Karpas-422 (cell line): ENCODE measurements around the gene SPECC1. TPM values are rescaled to one million over a fixed set of nuclear protein-coding genes. Genes with fewer than 3 reads are reported as not detected.
"Not testable (repeated sequence)": the region's sequence is repeated elsewhere in the genome, so short reads cannot be mapped to it uniquely, and the experiment has no call there.

ENCODE experiments used
- DNase-seq: peaks from one replicate; pipeline ENCODE4 v3.0.0-alpha.2; 2015
- H2AFZ ChIP-seq: fragments of 200-600 bp; sonication (generic); 2 replicates; pipeline ENCODE4 v1.6.1; 2014; ENCODE audit warnings: antibody characterized with exemption, low read length, mixed read lengths
- H3K27ac ChIP-seq: fragments of 200-600 bp; sonication (generic); 2 replicates; pipeline ENCODE4 v1.5.1; 2014; ENCODE audit warnings: mild to moderate bottlenecking, low read length, moderate library complexity
- H3K27me3 ChIP-seq: fragments of 200-600 bp; sonication (generic); 2 replicates; pipeline ENCODE4 v1.6.1; 2014; ENCODE audit warnings: low read length, mixed read lengths
- H3K36me3 ChIP-seq: fragments of 200-600 bp; sonication (generic); 2 replicates; pipeline ENCODE4 v1.6.1; 2014; ENCODE audit warnings: low read length, mixed read lengths; ENCODE audit not compliant: insufficient read depth
- H3K4me1 ChIP-seq: fragments of 200-600 bp; sonication (generic); 2 replicates; pipeline ENCODE4 v1.6.1; 2014; ENCODE audit warnings: mild to moderate bottlenecking, low read length, mixed read lengths
- H3K4me2 ChIP-seq: fragments of 200-600 bp; sonication (generic); 2 replicates; pipeline ENCODE4 v1.6.1; 2014; ENCODE audit warnings: low read length, low read depth, mild to moderate bottlenecking; ENCODE audit not compliant: poor library complexity, severe bottlenecking
- H3K4me3 ChIP-seq: fragments of 200-600 bp; sonication (generic); 2 replicates; pipeline ENCODE4 v1.5.1; 2014; ENCODE audit warnings: mild to moderate bottlenecking, antibody characterized with exemption, low read length, mixed read lengths
- H3K79me2 ChIP-seq: fragments of 200-600 bp; sonication (generic); 2 replicates; pipeline ENCODE4 v1.6.1; 2014; ENCODE audit warnings: mild to moderate bottlenecking, low read length, mixed read lengths
- H3K9ac ChIP-seq: fragments of 200-600 bp; sonication (generic); 2 replicates; pipeline ENCODE4 v1.6.0; 2014; ENCODE audit warnings: low read length
- H3K9me2 ChIP-seq: fragments of 200-600 bp; sonication (generic), shearing (Covaris generic); replicated peaks from 2 replicates; pipeline ENCODE4 v1.6.0; 2014; ENCODE audit warnings: mild to moderate bottlenecking, low read length, moderate library complexity; ENCODE audit not compliant: insufficient read depth
- H3K9me3 ChIP-seq: fragments of 300-700, 200-600 bp; sonication (generic); 2 replicates; pipeline ENCODE4 v1.6.1; 2014; ENCODE audit warnings: low read length, mixed read lengths
- H4K20me1 ChIP-seq: fragments of 200-600 bp; sonication (generic); 2 replicates; pipeline ENCODE4 v1.6.1; 2014; ENCODE audit warnings: mild to moderate bottlenecking, antibody characterized with exemption, low read length, low read depth; ENCODE audit not compliant: insufficient read depth
- total RNA-seq: library from RNA; depleted of rRNA; stranded (reverse); fragments of >200 nt; shearing (Covaris generic); gene quantifications from 2 replicates; pipeline ENCODE4 v1.2.3, GENCODE V29; 2014; ENCODE audit warnings: low replicate concordance

SPECC1 gene
- total RNA-seq, 1 experiment from 2014 or later, result not detected

GRCh38 chr17:20187049-20187448 is 177.9 kb downstream of the SPECC1 start:
- no peaks in the 10 kb centered on the region for H4K20me1 ChIP-seq
- H3K36me3 ChIP-seq, result no peaks in the 10 kb centered on the region
- H3K9ac ChIP-seq, result no peak overlapping the region
- H3K27ac ChIP-seq, result no peak overlapping the region
- no peak overlapping the region for H3K4me2 ChIP-seq
- no peaks in the 10 kb centered on the region for H3K79me2 ChIP-seq
- no peaks in the 10 kb centered on the region for H3K27me3 ChIP-seq
- no peaks in the 10 kb centered on the region for H3K9me3 ChIP-seq
- no peak for DNase-seq
- no peaks in the 10 kb centered on the region for H3K4me1 ChIP-seq
- no peak overlapping the region for H3K4me3 ChIP-seq
- no peaks in the 10 kb centered on the region for H3K9me2 ChIP-seq
- no peak overlapping the region for H2AFZ ChIP-seq

DNA sequence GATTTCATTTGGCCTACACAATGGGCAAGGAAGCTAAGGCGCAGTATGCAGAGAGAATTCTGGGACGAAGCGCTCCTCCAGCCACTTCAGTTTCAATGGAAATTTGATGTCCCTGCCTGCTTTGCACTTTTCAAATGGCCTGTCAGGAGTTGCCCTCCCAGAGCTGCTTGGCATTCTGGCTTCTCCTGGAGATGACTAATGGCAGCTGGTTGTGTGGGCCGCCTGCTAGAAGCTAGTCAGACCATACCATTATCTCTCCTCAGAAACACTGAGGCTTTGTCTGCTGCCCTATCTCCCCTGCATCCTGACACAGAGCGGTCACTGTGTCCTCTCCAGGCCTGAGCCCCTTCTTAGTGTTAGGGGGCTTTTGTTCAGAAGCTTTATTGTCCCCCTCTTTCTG is 180.1 kb downstream of the SPECC1 start:
- no peak for DNase-seq
- Histone ChIP-seq H3K4me2 (no peak overlapping the region), H3K4me1 (no peaks in the 10 kb centered on the region), H3K27me3 (no peaks in the 10 kb centered on the region), H3K9ac (no peak overlapping the region), H2AFZ (no peak overlapping the region), H3K9me2 (no peaks in the 10 kb centered on the region), H3K9me3 (no peaks in the 10 kb centered on the region), H3K4me3 (no peak overlapping the region), H3K79me2 (no peaks in the 10 kb centered on the region), H3K36me3 (no peaks in the 10 kb centered on the region), H3K27ac (no peak overlapping the region), H4K20me1 (no peaks in the 10 kb centered on the region)

GRCh38 chr17:20189979-20190378 is 180.8 kb downstream of the SPECC1 start:
- Histone ChIP-seq H4K20me1 (no peaks in the 10 kb centered on the region), H3K9me2 (no peaks in the 10 kb centered on the region), H3K4me2 (no peak overlapping the region), H3K79me2 (no peaks in the 10 kb centered on the region), H3K4me1 (peaks cover 4% of the 10 kb centered on the region), H3K4me3 (no peak overlapping the region), H2AFZ (no peak overlapping the region), H3K9ac (no peak overlapping the region), H3K36me3 (no peaks in the 10 kb centered on the region), H3K27me3 (no peaks in the 10 kb centered on the region), H3K27ac (no peak overlapping the region), H3K9me3 (no peaks in the 10 kb centered on the region)
- DNase-seq, result no peak

DNA sequence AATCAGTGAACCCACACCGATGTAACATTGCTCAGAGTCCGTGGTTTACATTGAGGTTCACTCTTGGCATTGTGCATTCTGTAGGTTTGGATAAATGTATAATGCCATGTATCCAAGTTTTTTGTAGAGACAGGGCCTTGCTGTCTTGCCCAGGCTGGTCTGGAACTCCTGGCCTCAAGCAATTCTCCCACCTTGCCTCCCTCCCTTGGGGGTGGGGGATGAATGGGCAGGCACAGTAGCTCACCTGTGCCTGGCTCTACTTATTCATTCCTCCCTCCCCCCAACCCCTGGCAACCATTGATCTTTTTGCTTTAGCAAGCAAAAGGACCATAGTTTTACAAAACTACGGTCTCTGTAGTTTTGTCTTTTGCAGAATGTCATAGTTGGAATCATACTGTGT is 181.4 kb downstream of the SPECC1 start:
- H3K79me2 ChIP-seq, result no peaks in the 10 kb centered on the region
- H3K36me3 ChIP-seq, result no peaks in the 10 kb centered on the region
- H4K20me1 ChIP-seq, result no peaks in the 10 kb centered on the region
- H3K9ac ChIP-seq, result no peak overlapping the region
- H3K27me3 ChIP-seq, result no peaks in the 10 kb centered on the region
- H2AFZ ChIP-seq, result no peak overlapping the region
- DNase-seq, result no peak
- H3K9me3 ChIP-seq, result no peaks in the 10 kb centered on the region
- H3K9me2 ChIP-seq, result no peaks in the 10 kb centered on the region
- H3K27ac ChIP-seq, result no peak overlapping the region
- H3K4me2 ChIP-seq, result no peak overlapping the region
- H3K4me3 ChIP-seq, result no peak overlapping the region
- H3K4me1 ChIP-seq, result peaks cover 5% of the 10 kb centered on the region

DNA sequence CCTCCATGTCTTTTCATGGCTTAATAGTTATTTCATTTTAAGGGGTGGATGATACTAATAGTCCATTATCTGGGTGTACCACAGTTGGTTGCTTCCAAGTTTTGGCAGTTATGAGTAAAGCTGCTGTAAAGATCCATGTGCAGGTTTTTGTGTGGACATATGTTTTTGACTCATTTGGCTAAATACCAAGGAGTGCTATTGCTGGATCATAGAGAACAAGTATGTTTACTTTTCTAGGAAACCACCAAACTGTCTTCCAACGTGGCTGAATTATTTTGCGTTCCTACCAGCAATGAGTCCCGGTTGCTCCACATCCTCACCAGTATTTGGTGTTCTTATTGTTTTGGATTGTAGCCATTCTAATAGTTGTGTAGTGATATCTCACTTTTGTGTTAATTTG is 181.9 kb downstream of the SPECC1 start:
- peaks cover 5% of the 10 kb centered on the region for H3K4me1 ChIP-seq
- no peak overlapping the region for H2AFZ ChIP-seq
- no peak overlapping the region for H3K9ac ChIP-seq
- no peaks in the 10 kb centered on the region for H3K27me3 ChIP-seq
- no peak overlapping the region for H3K4me3 ChIP-seq
- no peaks in the 10 kb centered on the region for H3K79me2 ChIP-seq
- H3K4me2 ChIP-seq, result no peak overlapping the region
- peaks cover under 1% of the 10 kb centered on the region; the same call in 1 of the 2 replicates for H3K9me3 ChIP-seq
- no peaks in the 10 kb centered on the region for H4K20me1 ChIP-seq
- H3K9me2 ChIP-seq, result no peaks in the 10 kb centered on the region
- no peaks in the 10 kb centered on the region for H3K36me3 ChIP-seq
- no peak overlapping the region for H3K27ac ChIP-seq
- DNase-seq, result no peak

- not testable (repeated sequence) for H3K27ac ChIP-seq, H3K79me2 ChIP-seq, H3K4me2 ChIP-seq, H3K9me3 ChIP-seq, H3K36me3 ChIP-seq, H3K4me1 ChIP-seq, H3K9me2 ChIP-seq, H3K27me3 ChIP-seq, H4K20me1 ChIP-seq, DNase-seq, H3K4me3 ChIP-seq, H3K9ac ChIP-seq, H2AFZ ChIP-seq
Observed at GRCh38 chr17:20196286-20196685, 187.1 kb downstream of the SPECC1 start.

DNA sequence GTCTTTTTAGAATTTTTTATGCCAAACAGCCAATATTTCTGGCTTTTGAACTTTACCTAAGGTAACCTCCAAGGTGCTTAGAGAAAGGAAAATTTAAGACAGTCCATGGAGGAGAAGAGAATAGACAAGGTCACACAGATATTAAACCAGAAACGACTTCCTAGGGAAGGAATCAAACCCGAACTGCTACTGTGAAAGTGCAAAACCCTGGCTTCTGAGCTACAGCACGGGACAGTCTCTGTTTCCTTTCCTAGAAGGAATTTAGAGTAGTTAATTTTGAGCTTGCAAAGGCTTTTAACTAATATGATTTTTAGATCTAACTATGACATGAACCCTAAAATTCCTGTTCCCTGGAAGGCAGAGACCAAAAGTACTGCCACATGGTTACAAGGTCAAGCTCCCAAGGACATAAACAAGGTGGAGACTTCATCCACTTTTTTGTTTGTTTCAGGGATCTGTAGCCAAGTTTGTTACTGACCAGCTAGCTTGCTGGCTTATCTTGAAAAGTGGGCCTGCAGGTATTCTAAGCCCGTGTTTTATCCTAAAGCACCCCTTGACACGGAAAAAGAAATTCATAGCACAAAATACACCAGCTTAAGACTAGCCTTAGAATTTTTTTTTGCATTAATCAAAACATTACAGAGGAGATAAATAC is 188.2 kb downstream of the SPECC1 start:
- Histone ChIP-seq H4K20me1 (no peaks in the 10 kb centered on the region), H3K4me3 (no peak overlapping the region), H3K4me2 (no peak overlapping the region), H3K4me1 (peaks cover 5% of the 10 kb centered on the region), H3K36me3 (no peaks in the 10 kb centered on the region), H3K9ac (no peak overlapping the region), H2AFZ (no peak overlapping the region), H3K9me3 (peaks cover 3% of the 10 kb centered on the region; the same call in 1 of the 2 replicates), H3K27me3 (no peaks in the 10 kb centered on the region), H3K27ac (no peak overlapping the region), H3K79me2 (no peaks in the 10 kb centered on the region), H3K9me2 (no peaks in the 10 kb centered on the region)
- DNase-seq, result no peak

- Histone ChIP-seq H3K9ac (no peak overlapping the region), H3K79me2 (no peaks in the 10 kb centered on the region), H3K9me2 (no peaks in the 10 kb centered on the region), H3K4me3 (no peak overlapping the region), H3K27me3 (no peaks in the 10 kb centered on the region), H3K9me3 (peaks cover 3% of the 10 kb centered on the region; the same call in 1 of the 2 replicates), H3K27ac (no peak overlapping the region), H3K4me2 (no peak overlapping the region), H2AFZ (no peak overlapping the region), H3K4me1 (no peaks in the 10 kb centered on the region), H3K36me3 (no peaks in the 10 kb centered on the region), H4K20me1 (no peaks in the 10 kb centered on the region)
- no peak for DNase-seq
Observed at GRCh38 chr17:20200016-20200795, 191.0 kb downstream of the SPECC1 start.
